ENCODE results near the gene UBE2K.
"Not testable (repeated sequence)": the region's sequence is repeated elsewhere in the genome, so short reads cannot be mapped to it uniquely, and the experiment has no call there.

Gene UBE2K

DNA sequence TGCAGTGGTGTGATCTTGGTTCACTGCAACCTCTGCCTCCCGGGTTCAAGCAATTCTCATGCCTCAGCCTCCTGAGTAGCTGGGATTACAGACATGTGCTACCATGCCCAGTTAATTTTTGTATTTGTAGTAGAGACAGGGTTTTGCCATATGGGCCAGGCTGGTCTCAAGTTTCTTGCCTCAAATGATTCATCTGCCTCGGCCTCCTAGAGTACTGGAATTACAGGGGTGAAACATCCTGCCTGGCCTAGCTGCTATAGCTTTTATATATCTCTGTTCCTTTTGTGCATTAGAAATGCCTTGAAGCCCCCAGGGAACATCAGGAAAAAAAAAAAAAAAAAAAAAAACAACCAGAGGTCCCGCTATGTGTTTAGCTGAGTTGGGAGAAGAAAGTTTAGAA, 34.8 kb downstream of the UBE2K start:
- H3K4me3 ChIP-seq (ENCODE audit: control insufficient read depth, low read depth, low read length): no peak overlapping the region
- TF ChIP-seq, protein P1, sequence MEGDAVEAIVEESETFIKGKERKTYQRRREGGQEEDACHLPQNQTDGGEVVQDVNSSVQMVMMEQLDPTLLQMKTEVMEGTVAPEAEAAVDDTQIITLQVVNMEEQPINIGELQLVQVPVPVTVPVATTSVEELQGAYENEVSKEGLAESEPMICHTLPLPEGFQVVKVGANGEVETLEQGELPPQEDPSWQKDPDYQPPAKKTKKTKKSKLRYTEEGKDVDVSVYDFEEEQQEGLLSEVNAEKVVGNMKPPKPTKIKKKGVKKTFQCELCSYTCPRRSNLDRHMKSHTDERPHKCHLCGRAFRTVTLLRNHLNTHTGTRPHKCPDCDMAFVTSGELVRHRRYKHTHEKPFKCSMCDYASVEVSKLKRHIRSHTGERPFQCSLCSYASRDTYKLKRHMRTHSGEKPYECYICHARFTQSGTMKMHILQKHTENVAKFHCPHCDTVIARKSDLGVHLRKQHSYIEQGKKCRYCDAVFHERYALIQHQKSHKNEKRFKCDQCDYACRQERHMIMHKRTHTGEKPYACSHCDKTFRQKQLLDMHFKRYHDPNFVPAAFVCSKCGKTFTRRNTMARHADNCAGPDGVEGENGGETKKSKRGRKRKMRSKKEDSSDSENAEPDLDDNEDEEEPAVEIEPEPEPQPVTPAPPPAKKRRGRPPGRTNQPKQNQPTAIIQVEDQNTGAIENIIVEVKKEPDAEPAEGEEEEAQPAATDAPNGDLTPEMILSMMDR (conservative IDR thresholded peaks at IDR 0.05; ENCODE audit: control insufficient read depth, insufficient read depth, low read depth, low read length): no peak
- DNase-seq (ENCODE audit: low read depth): peak; percentile 89

- not testable (repeated sequence) for DNase-seq (ENCODE audit: low read depth); H3K4me3 ChIP-seq (ENCODE audit: control insufficient read depth, low read depth, low read length)
Observed at GRCh38 chr4:39739591-39739990, 41.7 kb downstream of the UBE2K start.

GRCh38 chr4:39741401-39741800, 43.5 kb downstream of the UBE2K start:
- TF ChIP-seq, protein P1 (conservative IDR thresholded peaks at IDR 0.05; ENCODE audit: control insufficient read depth, insufficient read depth, low read depth, low read length): no peak
- peak; percentile 4 for DNase-seq (ENCODE audit: low read depth)
- H3K4me3 ChIP-seq (ENCODE audit: control insufficient read depth, low read depth, low read length): no peak overlapping the region

- DNase-seq (ENCODE audit: low read depth): peak; percentile 5
- TF ChIP-seq, protein P1 (conservative IDR thresholded peaks at IDR 0.05; ENCODE audit: control insufficient read depth, insufficient read depth, low read depth, low read length): no peak
- H3K4me3 ChIP-seq (ENCODE audit: control insufficient read depth, low read depth, low read length): no peak overlapping the region
Observed at GRCh38 chr4:39745920-39746319, 48.0 kb downstream of the UBE2K start.

GRCh38 chr4:39750216-39750615, 52.3 kb downstream of the UBE2K start:
- no peak for DNase-seq (ENCODE audit: low read depth)
- TF ChIP-seq, protein P1 (conservative IDR thresholded peaks at IDR 0.05; ENCODE audit: control insufficient read depth, insufficient read depth, low read depth, low read length): no peak
- H3K4me3 ChIP-seq (ENCODE audit: control insufficient read depth, low read depth, low read length): no peak overlapping the region

DNA sequence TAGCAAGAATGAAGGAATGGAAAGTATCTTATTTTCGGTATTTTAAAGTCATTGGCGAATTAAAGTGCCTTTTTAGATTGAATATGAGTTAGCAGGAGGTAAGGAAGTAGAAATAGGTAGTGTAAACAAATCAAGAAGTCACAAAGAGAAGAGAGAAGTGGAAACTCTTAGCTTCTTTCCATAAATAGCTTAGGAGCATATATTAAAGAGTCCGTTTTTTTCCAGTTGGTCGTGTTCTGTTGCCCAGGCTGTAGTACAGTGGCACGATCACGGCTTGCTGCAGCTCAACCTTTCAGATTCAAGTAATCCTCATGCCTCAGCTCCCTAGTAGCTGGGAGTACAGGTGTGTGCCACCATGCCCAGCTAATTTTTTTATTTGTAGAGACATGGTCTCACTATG, 56.4 kb downstream of the UBE2K start:
- TF ChIP-seq, protein P1 (conservative IDR thresholded peaks at IDR 0.05; ENCODE audit: control insufficient read depth, insufficient read depth, low read depth, low read length): no peak
- H3K4me3 ChIP-seq (ENCODE audit: control insufficient read depth, low read depth, low read length): no peak overlapping the region
- no peak for DNase-seq (ENCODE audit: low read depth)

DNA sequence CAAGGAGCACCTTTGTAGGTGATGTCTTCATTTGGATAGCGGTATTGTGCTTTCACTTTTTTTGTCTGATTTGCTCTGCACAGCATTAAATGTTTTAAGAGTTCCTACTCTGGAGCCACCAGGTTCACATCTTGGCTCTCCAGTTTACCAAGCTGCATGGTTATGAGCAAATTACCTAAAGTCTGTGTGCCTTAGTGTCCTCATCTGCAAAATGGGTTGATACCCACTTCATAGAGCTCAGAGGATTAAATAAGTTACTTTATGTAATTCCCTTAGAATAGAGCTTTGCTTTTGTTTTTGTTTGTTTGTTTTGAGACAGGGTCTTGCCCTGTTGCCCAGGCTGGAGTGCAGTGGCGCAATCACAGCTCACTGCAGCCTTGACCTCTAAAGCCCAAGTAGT, 58.2 kb downstream of the UBE2K start:
- TF ChIP-seq, protein P1 (conservative IDR thresholded peaks at IDR 0.05; ENCODE audit: control insufficient read depth, insufficient read depth, low read depth, low read length): no peak
- DNase-seq (ENCODE audit: low read depth): no peak
- H3K4me3 ChIP-seq (ENCODE audit: control insufficient read depth, low read depth, low read length): no peak overlapping the region

Measured in fibroblast of mammary gland (primary cell).